ENCODE measurements around the gene TMEM14A. TPM values are rescaled to one million over a fixed set of nuclear protein-coding genes. Genes with fewer than 3 reads are reported as not detected.
"Not testable (repeated sequence)": the region's sequence is repeated elsewhere in the genome, so short reads cannot be mapped to it uniquely, and the experiment has no call there.

The TMEM14A gene
- total RNA-seq, 3 donors from 2014 or later: 6.6 to 9.7 (median 6.7) TPM

GRCh38 chr6:52664991-52665686 is 5.8 kb upstream of the TMEM14A start:
- Mint-ChIP-seq H3K9me3 (no peaks in the 10 kb centered on the region), H3K4me1 (ENCODE audit: low read depth) (peaks cover 2% of the 10 kb centered on the region), H3K27me3 (ENCODE audit: low read depth) (no peaks in the 10 kb centered on the region), H3K4me3 (no peak overlapping the region), H3K36me3 (ENCODE audit: insufficient read depth) (no peaks in the 10 kb centered on the region)
- ATAC-seq (no peak), DNase-seq (no peak)

GRCh38 chr6:52666071-52666470 is 4.8 kb upstream of the TMEM14A start:
- no peaks in the 10 kb centered on the region for H3K9me3 Mint-ChIP-seq
- H3K27me3 Mint-ChIP-seq (ENCODE audit: low read depth): no peaks in the 10 kb centered on the region
- peaks cover 9% of the 10 kb centered on the region for H3K4me1 Mint-ChIP-seq (ENCODE audit: low read depth)
- no peak for DNase-seq
- no peaks in the 10 kb centered on the region for H3K36me3 Mint-ChIP-seq (ENCODE audit: insufficient read depth)
- no peak overlapping the region for H3K4me3 Mint-ChIP-seq
- ATAC-seq: no peak

DNA sequence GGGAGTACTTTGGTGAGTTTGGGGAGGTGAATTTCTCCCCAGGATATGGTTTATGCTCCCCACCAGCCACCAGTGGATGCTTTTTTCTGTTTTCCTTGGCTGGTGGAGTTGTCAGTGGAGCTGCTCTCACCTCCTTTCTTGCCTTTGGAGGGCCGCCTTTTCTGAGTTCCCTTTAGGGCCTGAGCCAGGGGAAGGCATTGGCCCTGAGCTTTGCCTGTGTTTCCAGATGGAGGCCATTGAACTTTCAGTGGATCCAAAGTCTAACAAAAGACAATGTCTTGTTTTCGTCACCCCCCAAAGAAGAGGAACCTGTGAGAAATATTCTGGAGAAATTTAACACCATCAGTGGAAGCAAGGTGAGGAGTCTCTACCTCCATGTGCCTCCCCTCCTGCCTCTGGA is 4.4 kb upstream of the TMEM14A start:
- H3K4me3 Mint-ChIP-seq: no peak overlapping the region
- H3K27me3 Mint-ChIP-seq (ENCODE audit: low read depth): no peaks in the 10 kb centered on the region
- H3K4me1 Mint-ChIP-seq (ENCODE audit: low read depth): peaks cover 12% of the 10 kb centered on the region
- H3K36me3 Mint-ChIP-seq (ENCODE audit: insufficient read depth): no peaks in the 10 kb centered on the region
- no peaks in the 10 kb centered on the region for H3K9me3 Mint-ChIP-seq
- DNase-seq: no peak
- no peak for ATAC-seq

- no peaks in the 10 kb centered on the region for H3K27me3 Mint-ChIP-seq (ENCODE audit: low read depth)
- peaks cover 23% of the 10 kb centered on the region for H3K4me1 Mint-ChIP-seq (ENCODE audit: low read depth)
- no peaks in the 10 kb centered on the region for H3K36me3 Mint-ChIP-seq (ENCODE audit: insufficient read depth)
- ATAC-seq (no peak), DNase-seq (no peak)
- H3K9me3 Mint-ChIP-seq: no peaks in the 10 kb centered on the region
- no peak overlapping the region for H3K4me3 Mint-ChIP-seq
These were observed 3.3 kb upstream of the TMEM14A start for GRCh38 chr6:52667572-52667971.

DNA sequence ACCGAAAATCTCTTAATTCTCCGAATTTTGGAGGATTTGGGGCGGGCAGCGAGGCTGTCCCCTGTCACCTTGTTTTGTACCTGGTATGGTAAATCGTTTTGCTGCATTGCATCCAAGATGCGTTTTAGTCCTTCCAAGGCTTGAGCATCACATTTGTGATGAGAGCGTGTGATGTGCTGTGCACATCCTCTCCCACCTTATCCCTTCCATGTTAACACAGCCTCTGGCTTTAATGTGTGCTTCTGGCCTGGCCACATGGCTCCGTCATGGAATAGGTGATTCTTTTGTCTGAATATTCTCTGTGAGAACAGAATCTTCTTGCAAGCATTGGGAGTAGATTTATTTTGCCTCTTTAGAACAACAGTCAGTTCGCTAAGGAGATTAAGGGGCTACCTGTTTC is 763 bp downstream of the TMEM14A start:
- ATAC-seq (no peak), DNase-seq (no peak)
- Mint-ChIP-seq H3K4me3 (peak overlapping the region; percentile 87), H3K4me1 (ENCODE audit: low read depth) (peaks cover 30% of the 10 kb centered on the region), H3K36me3 (ENCODE audit: insufficient read depth) (peaks cover 5% of the 10 kb centered on the region), H3K9me3 (no peaks in the 10 kb centered on the region), H3K27me3 (ENCODE audit: low read depth) (no peaks in the 10 kb centered on the region)

- Mint-ChIP-seq H3K4me1 (ENCODE audit: low read depth) (peaks cover 30% of the 10 kb centered on the region), H3K4me3 (peak overlapping the region; percentile 1)
- no peak for ATAC-seq
These were observed 1.6 kb downstream of the TMEM14A start for GRCh38 chr6:52672412-52673025.

GRCh38 chr6:52674666-52675065 is 3.8 kb downstream of the TMEM14A start:
- Mint-ChIP-seq H3K36me3 (ENCODE audit: insufficient read depth) (peaks cover 21% of the 10 kb centered on the region), H3K27me3 (ENCODE audit: low read depth) (no peaks in the 10 kb centered on the region), H3K4me3 (no peak overlapping the region), H3K9me3 (no peaks in the 10 kb centered on the region), H3K4me1 (ENCODE audit: low read depth) (peaks cover 30% of the 10 kb centered on the region)
- DNase-seq (no peak), ATAC-seq (no peak)

More at GRCh38 chr6:52672412-52673025, 1.6 kb downstream of the TMEM14A start:
- H3K9me3 Mint-ChIP-seq: no peaks in the 10 kb centered on the region
- peaks cover 8% of the 10 kb centered on the region for H3K36me3 Mint-ChIP-seq (ENCODE audit: insufficient read depth)
- no peaks in the 10 kb centered on the region for H3K27me3 Mint-ChIP-seq (ENCODE audit: low read depth)
- DNase-seq: no peak

GRCh38 chr6:52675372-52675771 is 4.5 kb downstream of the TMEM14A start:
- H3K4me1 Mint-ChIP-seq (ENCODE audit: low read depth): peaks cover 29% of the 10 kb centered on the region
- no peak for ATAC-seq

GRCh38 chr6:52676631-52677030 is 5.7 kb downstream of the TMEM14A start:
- DNase-seq; ATAC-seq; H3K4me3 Mint-ChIP-seq; H3K27me3 Mint-ChIP-seq (ENCODE audit: low read depth); H3K9me3 Mint-ChIP-seq: not testable (repeated sequence)
- H3K36me3 Mint-ChIP-seq (ENCODE audit: insufficient read depth): peaks cover 21% of the 10 kb centered on the region
- H3K4me1 Mint-ChIP-seq (ENCODE audit: low read depth): peaks cover 17% of the 10 kb centered on the region

More at GRCh38 chr6:52675372-52675771, 4.5 kb downstream of the TMEM14A start:
- Mint-ChIP-seq H3K4me3 (no peak overlapping the region), H3K9me3 (no peaks in the 10 kb centered on the region), H3K27me3 (ENCODE audit: low read depth) (no peaks in the 10 kb centered on the region), H3K36me3 (ENCODE audit: insufficient read depth) (peaks cover 21% of the 10 kb centered on the region)
- no peak for DNase-seq

- H3K9me3 Mint-ChIP-seq: no peaks in the 10 kb centered on the region
- DNase-seq (no peak), ATAC-seq (no peak)
- H3K4me3 Mint-ChIP-seq: no peak overlapping the region
- peaks cover 33% of the 10 kb centered on the region for H3K36me3 Mint-ChIP-seq (ENCODE audit: insufficient read depth)
- peaks cover 3% of the 10 kb centered on the region for H3K4me1 Mint-ChIP-seq (ENCODE audit: low read depth)
- no peaks in the 10 kb centered on the region for H3K27me3 Mint-ChIP-seq (ENCODE audit: low read depth)
These were observed 10.5 kb downstream of the TMEM14A start for GRCh38 chr6:52681416-52681815.

GRCh38 chr6:52686878-52687699 is 16.2 kb downstream of the TMEM14A start:
- Mint-ChIP-seq H3K4me3 (no peak overlapping the region), H3K9me3 (no peaks in the 10 kb centered on the region), H3K4me1 (ENCODE audit: low read depth) (peaks cover 3% of the 10 kb centered on the region), H3K27me3 (ENCODE audit: low read depth) (no peaks in the 10 kb centered on the region), H3K36me3 (ENCODE audit: insufficient read depth) (peaks cover 20% of the 10 kb centered on the region)
- ATAC-seq (no peak), DNase-seq (no peak)

- H3K4me3 Mint-ChIP-seq: no peak overlapping the region
- ATAC-seq: no peak
- peaks cover 2% of the 10 kb centered on the region for H3K4me1 Mint-ChIP-seq (ENCODE audit: low read depth)
- peaks cover 9% of the 10 kb centered on the region for H3K36me3 Mint-ChIP-seq (ENCODE audit: insufficient read depth)
- no peaks in the 10 kb centered on the region for H3K9me3 Mint-ChIP-seq
- DNase-seq: no peak
- no peaks in the 10 kb centered on the region for H3K27me3 Mint-ChIP-seq (ENCODE audit: low read depth)
These were observed 18.9 kb downstream of the TMEM14A start for GRCh38 chr6:52689857-52690256.

DNA sequence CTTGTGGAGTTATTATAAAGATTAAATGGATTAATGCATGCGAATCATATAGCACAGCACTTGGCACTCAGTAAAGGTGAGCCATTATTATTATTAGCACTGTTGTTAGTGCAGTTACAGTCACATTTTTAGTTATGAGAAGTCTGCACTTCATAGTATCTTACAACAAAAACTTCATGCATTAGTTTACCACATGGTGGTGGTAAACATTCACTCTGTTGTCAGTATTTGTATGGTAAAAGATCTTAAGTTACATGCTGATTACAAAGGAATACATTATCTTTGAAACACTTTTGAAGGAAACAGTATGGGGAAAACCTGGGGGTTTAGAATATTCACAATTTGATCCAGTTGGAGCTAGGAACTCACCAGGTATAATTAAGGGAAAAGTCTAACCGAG is 20.8 kb downstream of the TMEM14A start:
- H3K9me3 Mint-ChIP-seq: no peaks in the 10 kb centered on the region
- no peaks in the 10 kb centered on the region for H3K27me3 Mint-ChIP-seq (ENCODE audit: low read depth)
- DNase-seq (no peak), ATAC-seq (no peak)
- no peak overlapping the region for H3K4me3 Mint-ChIP-seq
- H3K36me3 Mint-ChIP-seq (ENCODE audit: insufficient read depth): peaks cover 3% of the 10 kb centered on the region
- no peaks in the 10 kb centered on the region for H3K4me1 Mint-ChIP-seq (ENCODE audit: low read depth)

GRCh38 chr6:52693773-52694172 is 22.9 kb downstream of the TMEM14A start:
- DNase-seq (no peak), ATAC-seq (no peak)
- H3K9me3 Mint-ChIP-seq: no peaks in the 10 kb centered on the region
- H3K27me3 Mint-ChIP-seq (ENCODE audit: low read depth): no peaks in the 10 kb centered on the region
- H3K4me1 Mint-ChIP-seq (ENCODE audit: low read depth): no peaks in the 10 kb centered on the region
- no peaks in the 10 kb centered on the region for H3K36me3 Mint-ChIP-seq (ENCODE audit: insufficient read depth)
- H3K4me3 Mint-ChIP-seq: no peak overlapping the region
